ENCODE results near the gene CTDSP2.
A peak's percentile ranks its signal among the peaks of the same experiment; 100 is the strongest.

Gene CTDSP2

DNA sequence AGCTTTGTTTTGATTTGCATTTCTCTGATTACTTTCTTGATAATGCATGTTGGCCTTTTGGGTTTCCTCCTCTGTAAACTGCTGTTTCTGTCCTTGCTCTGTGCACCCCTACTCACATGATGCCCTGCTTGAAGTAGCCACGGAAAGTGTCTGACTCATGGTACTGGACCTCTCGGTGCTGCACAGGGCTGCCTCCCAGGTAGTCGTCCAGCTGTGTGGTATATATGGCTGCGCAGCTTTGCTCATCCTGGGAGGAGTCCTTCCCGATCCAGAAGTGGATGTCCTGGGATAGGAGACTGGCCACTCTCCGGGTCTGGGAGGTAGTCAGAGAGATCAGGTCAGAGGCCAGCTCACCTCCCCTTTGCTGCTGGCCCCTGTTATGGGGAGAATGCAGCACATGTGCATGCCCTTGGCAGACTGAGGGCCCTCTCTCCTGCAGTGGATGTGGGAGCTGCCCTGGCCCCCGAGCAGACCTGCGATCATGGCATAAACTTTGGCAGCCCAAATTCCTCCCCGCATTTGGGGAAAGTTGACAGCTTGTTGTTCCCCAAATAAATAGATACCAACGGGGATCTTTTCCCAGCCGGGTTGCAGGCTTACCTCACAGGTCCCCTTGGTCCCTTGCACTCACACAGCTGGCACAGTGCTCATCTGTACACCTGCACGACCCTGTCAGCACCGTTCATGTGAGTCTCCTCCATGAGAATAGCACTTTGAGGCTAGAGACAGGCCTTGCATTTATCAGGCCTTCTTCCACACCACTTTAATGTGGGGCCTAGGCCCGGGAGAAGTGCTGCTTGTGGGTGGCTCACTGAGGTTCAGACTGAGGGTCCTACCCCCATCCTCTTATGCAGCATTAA lies 33.2 kb downstream of the CTDSP2 start:
- no peak for DNase-seq

- no peak for DNase-seq
Observed at GRCh38 chr12:57811028-57811755, 35.3 kb downstream of the CTDSP2 start.

DNA sequence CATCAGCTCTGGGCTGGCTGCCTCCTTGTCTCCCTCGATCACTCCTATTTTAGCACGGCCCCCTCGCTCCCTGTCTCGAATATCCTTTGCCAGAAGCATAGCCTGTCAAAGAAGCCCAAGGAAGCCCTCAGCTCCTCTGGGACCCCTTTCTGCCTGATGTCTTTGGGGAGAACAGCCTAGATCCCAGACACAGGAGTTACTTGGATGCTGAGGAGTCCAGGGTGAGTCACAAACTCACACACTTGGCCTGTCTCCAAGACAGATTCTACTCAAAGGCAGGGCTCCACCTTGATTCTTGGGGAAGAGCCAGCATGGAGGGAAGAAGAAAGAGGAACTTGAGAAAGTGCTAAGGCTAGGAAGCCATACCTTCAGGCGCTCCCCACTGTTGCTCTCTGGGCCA lies 36.1 kb downstream of the CTDSP2 start:
- no peak for DNase-seq

DNA sequence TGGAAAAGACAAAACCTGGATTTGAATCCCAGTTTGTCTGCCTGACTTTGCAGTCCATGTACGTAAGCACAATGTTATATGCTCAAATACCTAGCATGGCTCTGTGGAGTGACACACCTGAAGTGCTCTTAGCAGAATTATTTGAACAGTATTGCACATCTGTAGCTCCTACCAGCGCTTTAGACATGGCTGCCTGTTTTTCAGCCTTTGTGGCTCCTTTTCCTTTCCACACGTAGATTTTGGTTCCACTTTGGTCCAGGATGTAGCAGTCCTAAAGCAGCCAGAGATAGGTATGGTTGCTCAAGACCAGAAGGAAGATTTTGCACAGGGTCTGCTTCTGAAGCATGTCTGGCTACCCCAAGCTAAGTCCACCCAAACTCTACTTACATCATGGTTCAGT lies 37.1 kb downstream of the CTDSP2 start:
- no peak for DNase-seq

DNA sequence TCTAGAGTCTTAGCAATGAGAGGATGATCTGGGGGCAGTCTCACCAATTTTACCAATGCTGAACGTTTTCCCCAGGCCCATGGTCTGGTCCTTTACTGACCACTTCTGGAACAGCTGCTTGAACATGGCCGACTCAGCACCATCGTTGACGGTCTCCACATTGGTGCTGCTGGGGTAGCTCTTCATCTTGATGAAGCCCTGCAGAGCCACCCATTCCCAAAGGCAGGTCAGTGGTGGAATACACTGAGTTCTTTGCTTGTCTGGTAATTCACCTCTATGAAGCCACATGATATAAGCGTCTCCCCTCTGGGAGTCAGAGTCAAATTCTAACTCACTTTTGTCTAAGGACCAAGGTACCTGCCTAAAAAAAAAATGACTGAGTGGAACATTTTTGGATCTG lies 38.2 kb downstream of the CTDSP2 start:
- no peak for DNase-seq

GRCh38 chr12:57807285-57807684 lies 39.2 kb downstream of the CTDSP2 start:
- no peak for DNase-seq

DNA sequence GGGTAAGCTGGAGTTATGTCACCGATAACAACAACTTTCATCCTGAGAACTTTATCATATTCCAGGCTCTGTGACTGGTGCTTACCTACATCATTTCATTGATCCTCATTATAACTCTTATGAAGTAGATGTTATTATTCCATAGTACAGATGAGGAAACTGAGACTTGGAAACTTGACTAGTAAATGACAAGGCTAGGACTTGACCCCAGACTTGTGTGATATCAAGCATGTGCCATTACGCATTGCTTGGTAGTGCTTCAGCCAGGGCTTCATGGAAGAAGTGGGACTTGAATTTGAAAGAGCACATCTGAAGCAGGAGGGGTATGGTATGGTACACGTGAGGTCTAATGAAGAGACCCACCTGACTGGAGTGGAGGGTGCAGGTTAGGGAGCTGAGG lies 39.9 kb downstream of the CTDSP2 start:
- DNase-seq: no peak

GRCh38 chr12:57803319-57803893 lies 43.1 kb downstream of the CTDSP2 start:
- peak; percentile 23 to 45 for DNase-seq

DNA sequence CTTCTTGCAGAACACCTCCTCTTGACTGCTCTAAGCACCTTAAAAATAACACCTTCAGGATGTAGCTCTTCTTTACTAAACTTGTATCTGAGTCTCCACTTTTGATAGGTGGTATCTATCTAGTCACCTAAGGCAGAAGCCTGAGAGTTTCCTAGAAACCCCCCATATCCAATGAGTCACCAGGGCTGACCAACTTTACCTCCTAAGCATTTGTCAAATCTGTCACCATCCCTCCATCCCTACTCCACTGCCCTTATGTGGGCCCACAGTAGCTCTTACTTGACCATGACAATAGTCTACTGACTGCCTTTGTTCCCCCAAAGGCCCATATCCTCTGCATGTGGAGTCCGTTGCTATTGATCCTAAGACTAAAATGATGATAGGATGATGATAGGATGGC lies 43.9 kb downstream of the CTDSP2 start:
- DNase-seq: no peak

GRCh38 chr12:57800965-57801364 lies 45.6 kb downstream of the CTDSP2 start:
- DNase-seq: no peak

- no peak for DNase-seq
Observed at GRCh38 chr12:57797933-57798332, 48.6 kb downstream of the CTDSP2 start.

DNA sequence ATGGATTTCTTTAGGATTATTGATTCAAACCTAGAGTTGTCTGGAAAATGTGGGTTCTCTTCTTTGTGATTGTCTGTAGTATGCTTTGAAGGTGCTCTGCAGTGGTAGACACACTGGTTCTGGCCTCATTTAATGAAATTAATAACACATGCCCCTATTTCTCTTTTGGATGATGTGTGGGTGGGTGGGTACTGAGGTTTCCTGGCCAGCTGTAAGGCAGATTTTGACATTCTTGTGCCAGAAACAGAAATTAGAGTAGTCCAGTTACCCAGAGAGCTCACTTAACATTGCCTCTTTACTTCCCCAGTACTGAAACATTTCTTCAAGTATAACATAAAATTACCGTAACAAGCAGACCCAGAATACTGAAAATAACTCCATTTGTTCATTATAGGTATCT lies 49.5 kb downstream of the CTDSP2 start:
- DNase-seq: no peak

- no peak for DNase-seq
Observed at GRCh38 chr12:57795354-57795753, 51.2 kb downstream of the CTDSP2 start.

- DNase-seq: no peak
Observed at GRCh38 chr12:57793920-57794319, 52.6 kb downstream of the CTDSP2 start.

- no peak for DNase-seq
Observed at GRCh38 chr12:57783861-57784260, 62.7 kb downstream of the CTDSP2 start.

DNA sequence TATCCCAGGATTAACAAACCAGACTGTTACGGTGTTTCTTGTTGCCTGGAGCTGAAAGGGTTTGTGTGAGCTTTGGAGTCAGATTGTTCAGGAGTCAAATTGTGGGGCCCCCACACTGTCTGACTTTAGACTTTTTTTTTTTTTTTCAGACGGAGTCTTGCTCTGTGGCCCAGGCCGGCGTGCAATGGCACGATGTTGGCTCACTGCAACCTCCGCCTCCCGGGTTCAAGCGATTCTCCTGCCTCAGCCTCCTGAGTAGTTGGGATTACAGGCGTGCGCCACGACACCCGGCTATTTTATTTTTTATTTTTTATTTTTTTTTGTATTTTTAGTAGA lies 63.1 kb downstream of the CTDSP2 start:
- no peak for DNase-seq

DNA sequence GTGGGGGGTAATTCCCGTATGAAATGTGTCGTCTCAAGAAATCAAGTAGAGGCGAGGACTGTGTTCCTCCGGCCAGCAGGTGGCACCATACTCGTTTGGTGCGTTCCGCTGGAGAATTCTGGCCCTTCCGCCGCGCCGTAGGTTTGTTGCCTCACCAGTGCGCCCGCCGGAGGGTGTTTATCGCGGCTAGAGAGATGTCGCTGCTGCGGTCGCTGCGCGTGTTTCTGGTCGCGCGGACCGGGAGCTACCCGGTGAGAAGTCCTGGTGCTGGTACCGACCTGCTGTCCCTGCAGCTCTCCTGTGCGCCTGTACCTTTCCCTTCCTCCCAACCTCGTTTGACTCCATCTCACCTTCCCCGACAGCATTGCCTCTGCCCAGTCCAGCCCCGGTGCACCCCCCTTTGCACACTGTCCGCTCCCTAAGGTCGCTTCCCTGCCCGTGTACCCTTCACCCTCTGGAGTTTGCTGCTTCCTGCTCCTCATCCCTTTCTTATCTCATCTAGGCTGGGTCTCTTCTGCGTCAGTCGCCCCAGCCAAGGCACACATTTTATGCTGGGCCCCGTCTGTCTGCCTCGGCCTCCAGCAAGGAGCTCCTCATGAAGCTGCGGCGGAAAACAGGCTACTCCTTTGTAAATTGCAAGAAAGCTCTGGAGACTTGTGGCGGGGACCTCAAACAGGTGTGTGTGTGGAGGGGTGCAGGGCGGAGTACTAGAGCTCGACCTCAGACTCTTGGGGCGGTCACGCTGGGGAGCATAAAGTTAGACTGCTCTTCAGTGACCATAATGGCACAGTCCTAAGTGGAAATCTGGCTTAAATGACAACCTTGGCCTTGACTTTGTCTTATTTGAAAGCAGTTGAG lies 63.7 kb downstream of the CTDSP2 start, which contains the start of gene TSFM:
TSFM (plus strand) TSS at position 180 of the 858 bp plus-strand sequence; CDS start at position 195, 15 bp downstream.
- peak; percentile 98 to 99 for DNase-seq

GRCh38 chr12:57782243-57782607 lies 64.3 kb downstream of the CTDSP2 start:
- DNase-seq: no peak

- DNase-seq: no peak
Observed at GRCh38 chr12:57781801-57782200, 64.7 kb downstream of the CTDSP2 start.

GRCh38 chr12:57781244-57781643 lies 65.3 kb downstream of the CTDSP2 start:
- DNase-seq: no peak

DNA sequence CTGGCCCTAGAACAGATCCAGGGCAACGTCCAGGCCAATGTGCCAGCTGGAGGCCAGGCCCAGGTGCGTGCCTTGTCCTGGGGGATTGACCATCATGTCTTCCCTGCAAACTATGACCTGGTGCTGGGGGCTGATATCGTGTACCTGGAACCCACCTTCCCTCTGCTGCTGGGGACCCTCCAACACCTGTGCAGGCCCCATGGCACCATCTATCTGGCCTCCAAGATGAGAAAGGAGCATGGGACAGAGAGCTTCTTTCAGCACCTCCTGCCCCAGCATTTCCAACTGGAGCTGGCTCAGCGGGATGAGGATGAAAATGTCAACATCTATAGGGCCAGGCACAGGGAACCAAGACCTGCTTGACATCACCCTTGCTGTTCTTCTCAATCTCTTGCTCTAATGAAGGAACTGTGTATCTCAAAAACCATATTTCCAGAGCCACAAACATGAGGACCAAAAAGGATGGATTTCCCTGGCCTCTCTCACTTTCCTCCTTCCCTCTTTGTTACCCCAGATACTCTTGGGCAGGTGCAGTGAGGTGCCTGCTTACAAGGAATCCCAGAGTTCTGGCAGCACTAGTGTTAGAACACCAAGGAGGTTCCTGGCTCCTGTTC lies 66.1 kb downstream of the CTDSP2 start:
- no peak for DNase-seq

- no peak for DNase-seq
Observed at GRCh38 chr12:57779736-57780135, 66.8 kb downstream of the CTDSP2 start.

DNA sequence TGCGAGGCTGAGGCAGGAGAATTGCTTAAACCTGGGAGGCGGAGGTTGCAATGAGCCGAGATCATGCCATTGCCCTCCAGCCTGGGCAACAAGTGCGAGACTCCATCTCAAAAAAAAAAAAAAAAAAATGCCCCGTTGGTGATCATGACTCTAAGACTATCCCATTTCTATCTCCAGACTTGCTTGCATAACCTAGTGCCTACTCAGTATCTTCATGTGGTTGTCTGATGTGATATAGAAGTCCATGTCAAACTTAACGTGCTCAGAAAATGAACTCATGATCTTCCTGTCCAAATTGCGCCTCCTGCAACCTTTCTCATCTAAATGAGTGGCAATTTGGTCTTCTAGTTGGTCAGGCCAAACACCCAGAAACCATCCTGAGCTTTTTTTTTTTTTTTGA lies 68.6 kb downstream of the CTDSP2 start:
- no peak for DNase-seq
